Measurements from ENCODE around the gene CHP1.

GRCh38 chr15:41278319-41278718 is 47.3 kb downstream of the CHP1 start:
- no peak for TF ChIP-seq EP300 (IDR thresholded peaks at IDR 0.05)
- no peak for TF ChIP-seq POLR2A (IDR thresholded peaks at IDR 0.05)
- no peak for TF ChIP-seq POLR2AphosphoS5 (IDR thresholded peaks at IDR 0.05)
- TF ChIP-seq CTCF (IDR thresholded peaks at IDR 0.05) = no peak
